ENCODE results near the gene GPR85.
"Not testable (repeated sequence)": the region's sequence is repeated elsewhere in the genome, so short reads cannot be mapped to it uniquely, and the experiment has no call there.

Gene GPR85

GRCh38 chr7:113083816-113084495, 2.7 kb downstream of the GPR85 start:
- no peak for DNase-seq (ENCODE audit: low spot score)

GRCh38 chr7:113083132-113083815, 3.4 kb downstream of the GPR85 start:
- DNase-seq (ENCODE audit: low spot score), result no peak

GRCh38 chr7:113078331-113078730, 8.3 kb downstream of the GPR85 start:
- DNase-seq (ENCODE audit: low spot score), result no peak

- DNase-seq (ENCODE audit: low spot score), result no peak
These were observed 9.9 kb downstream of the GPR85 start for GRCh38 chr7:113076703-113077102.

- no peak for DNase-seq (ENCODE audit: low spot score)
These were observed 15.2 kb downstream of the GPR85 start for GRCh38 chr7:113071465-113071864.

- DNase-seq (ENCODE audit: low spot score), result no peak
These were observed 24.1 kb downstream of the GPR85 start for GRCh38 chr7:113062499-113062898.

- DNase-seq (ENCODE audit: low spot score), result no peak
These were observed 26.5 kb downstream of the GPR85 start for GRCh38 chr7:113060100-113060499.

GRCh38 chr7:113054938-113055337, 31.7 kb downstream of the GPR85 start:
- no peak for DNase-seq (ENCODE audit: low spot score)

- DNase-seq (ENCODE audit: low spot score), result not testable (repeated sequence)
These were observed 32.4 kb downstream of the GPR85 start for GRCh38 chr7:113054272-113054671.

GRCh38 chr7:113049221-113049620, 37.4 kb downstream of the GPR85 start:
- DNase-seq (ENCODE audit: low spot score), result not testable (repeated sequence)

- DNase-seq (ENCODE audit: low spot score), result no peak
These were observed 40.2 kb downstream of the GPR85 start for GRCh38 chr7:113046453-113046852.

- no peak for DNase-seq (ENCODE audit: low spot score)
These were observed 41.2 kb downstream of the GPR85 start for GRCh38 chr7:113045379-113045778.

- DNase-seq (ENCODE audit: low spot score), result no peak
These were observed 42.2 kb downstream of the GPR85 start for GRCh38 chr7:113044394-113044793.

GRCh38 chr7:113040849-113041248, 45.8 kb downstream of the GPR85 start:
- no peak for DNase-seq (ENCODE audit: low spot score)

GRCh38 chr7:113033959-113034358, 52.7 kb downstream of the GPR85 start:
- DNase-seq (ENCODE audit: low spot score), result no peak

All from hematopoietic multipotent progenitor cell treated with erythropoietin and hydrocortisone succinate and interleukin-3 and kit ligand, for 15 days (in vitro differentiated cells).